ENCODE measurements around the gene INF2.

The INF2 gene

DNA sequence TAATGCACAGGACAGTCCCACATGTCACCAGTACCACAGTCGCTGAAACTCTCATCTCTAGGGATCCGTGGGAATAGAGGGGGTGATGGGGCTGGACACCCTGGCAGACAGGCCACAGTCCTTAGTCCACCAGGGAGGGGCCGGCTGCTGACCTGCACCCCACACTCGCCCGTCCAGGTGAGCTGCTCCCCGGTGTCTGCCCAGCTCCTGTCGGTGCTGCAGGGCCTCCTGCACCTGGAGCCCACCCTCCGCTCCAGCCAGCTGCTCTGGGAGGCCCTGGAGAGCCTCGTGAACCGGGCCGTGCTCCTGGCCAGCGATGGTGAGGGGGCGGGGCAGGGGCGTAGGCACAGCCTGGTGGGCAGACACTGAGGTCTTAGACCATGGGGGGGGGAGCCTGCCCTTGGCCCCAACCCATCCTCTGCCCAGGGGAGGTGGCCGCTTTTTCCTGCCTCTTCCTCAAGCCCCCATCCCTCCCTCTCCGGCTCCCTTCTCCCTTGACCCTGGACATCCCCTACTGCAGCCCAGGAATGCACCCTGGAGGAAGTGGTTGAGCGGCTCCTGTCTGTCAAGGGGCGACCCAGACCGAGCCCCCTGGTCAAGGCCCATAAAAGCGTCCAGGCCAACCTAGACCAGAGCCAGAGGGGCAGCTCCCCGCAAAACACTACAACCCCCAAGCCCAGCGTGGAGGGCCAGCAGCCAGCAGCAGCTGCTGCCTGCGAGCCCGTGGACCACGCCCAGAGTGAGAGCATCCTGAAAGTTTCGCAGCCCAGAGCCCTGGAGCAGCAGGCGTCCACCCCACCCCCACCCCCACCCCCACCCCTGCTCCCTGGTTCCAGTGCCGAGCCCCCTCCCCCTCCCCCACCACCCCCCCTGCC, 17.6 kb downstream of the INF2 start:
- DNase-seq: no peak

DNA sequence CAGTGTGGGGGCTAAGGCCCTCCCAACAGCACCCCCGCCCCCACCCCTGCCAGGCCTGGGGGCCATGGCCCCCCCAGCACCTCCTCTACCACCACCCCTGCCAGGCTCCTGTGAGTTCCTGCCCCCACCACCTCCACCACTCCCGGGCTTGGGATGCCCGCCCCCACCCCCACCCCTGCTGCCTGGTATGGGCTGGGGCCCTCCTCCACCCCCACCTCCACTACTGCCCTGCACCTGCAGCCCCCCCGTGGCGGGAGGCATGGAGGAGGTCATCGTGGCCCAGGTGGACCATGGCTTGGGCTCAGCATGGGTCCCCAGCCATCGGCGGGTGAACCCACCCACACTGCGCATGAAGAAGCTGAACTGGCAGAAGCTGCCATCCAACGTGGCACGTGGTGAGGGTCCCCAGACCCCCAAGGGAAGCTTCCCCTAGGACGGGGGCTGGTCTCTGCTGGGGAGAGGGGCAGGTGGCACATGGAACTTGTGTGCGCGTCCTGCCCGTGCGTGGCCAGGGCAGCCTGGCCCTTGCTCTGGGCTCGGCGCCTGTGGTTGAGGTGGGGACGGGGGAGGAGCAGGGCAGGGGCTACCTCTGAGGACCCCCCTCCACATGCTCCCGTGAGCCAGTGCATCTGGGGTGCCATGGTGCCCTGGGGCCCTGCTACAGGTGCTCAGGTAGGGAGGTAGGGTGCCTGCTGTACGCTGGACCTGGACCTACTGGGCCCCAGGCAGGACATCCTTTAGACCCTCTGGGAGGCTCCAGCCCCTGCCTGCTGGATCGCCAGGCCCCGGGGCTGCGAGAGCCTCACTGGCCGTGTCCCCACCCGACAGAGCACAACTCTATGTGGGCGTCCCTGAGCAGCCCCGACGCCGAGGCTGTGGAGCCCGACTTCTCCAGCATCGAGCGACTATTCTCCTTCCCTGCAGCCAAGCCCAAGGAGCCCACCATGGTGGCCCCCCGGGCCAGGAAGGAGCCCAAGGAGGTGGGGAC, 18.5 kb downstream of the INF2 start:
- no peak for DNase-seq

DNA sequence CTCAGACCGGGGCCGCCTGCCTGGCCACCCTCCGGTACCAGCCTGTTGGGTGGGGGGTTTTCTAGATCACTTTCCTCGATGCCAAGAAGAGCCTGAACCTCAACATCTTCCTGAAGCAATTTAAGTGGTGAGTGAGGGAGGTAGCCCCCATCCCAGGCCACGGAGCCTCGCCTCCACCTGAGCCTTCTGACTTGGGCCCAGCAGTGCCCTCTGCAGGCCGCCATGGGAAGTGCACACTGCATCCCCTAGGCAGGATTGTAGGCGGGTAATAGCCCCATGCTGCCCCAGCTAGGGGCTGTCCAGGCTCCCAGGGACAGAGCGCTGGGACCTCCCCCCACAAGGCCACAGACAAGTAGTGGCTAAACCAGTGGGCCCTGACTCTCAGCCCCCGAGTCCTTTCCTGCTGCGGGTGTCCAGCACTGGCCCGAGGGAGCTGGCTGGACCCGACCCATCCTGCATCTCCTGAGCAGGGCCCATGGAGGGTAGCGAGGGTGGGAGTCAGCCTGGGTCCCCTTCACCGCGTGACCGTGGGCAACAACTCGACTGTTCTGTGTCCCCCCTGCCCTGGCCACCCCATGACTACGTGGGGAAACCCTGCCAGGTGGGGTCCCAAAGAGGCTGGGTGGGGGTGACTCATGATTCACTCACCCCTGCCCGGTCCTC, 19.3 kb downstream of the INF2 start:
- peak; percentile 68 for DNase-seq

DNA sequence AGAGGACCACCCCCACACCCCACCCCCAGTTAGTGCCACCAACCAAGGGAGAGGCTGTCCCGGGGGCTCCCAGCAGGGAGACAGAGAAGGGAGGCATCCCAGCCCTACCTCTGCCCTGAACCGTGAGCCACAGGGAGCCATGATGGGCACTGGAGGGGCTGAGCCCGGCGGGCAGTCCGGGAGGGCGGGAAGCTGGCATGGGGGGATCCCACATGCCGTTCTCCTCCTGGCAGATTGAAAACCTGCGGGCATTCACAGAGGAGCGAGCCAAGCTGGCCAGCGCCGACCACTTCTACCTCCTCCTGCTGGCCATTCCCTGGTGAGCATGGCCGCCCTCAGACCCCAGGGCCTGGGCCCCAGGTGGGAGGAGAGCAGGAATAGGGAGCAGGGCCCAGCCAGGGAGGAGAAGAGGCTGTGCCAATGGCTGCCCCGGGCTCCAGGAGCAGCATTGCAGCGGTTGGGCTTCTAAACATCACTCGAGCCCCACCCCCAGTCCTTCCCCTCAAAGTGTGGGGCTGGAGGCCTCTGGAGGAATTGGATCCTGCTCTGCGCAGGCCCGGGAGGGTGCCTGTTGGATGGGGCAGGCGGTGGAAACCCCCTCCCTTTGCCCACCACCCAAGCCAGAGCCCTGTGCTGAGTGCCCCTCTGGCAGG, 20.1 kb downstream of the INF2 start:
- DNase-seq: no peak

DNA sequence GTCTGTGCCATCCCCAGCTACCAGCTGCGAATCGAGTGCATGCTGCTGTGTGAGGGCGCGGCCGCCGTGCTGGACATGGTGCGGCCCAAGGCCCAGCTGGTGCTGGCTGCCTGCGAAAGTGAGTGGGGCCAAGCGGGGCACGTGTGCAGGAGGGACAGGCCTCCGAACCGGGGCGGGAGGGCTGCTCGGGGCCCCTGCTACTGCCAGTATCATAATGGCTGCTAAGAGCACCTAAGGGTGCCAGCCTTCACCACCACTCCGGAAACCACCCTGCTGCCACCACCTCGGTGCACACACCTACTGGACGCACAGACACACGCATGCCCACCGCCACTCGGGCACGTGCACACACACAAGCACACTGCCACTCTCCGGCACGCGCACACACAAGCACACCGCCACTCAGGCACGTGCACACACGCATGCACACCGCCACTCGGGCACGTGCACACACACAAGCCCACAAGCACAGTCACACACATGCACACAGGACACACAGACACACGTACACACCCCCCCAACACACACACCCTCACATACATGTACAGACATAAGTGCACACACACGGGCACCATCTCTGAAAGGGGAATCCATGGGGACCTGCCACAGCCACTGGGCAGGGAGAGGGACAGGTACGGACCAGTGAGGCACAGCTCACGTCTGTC, 20.8 kb downstream of the INF2 start:
- no peak for DNase-seq

DNA sequence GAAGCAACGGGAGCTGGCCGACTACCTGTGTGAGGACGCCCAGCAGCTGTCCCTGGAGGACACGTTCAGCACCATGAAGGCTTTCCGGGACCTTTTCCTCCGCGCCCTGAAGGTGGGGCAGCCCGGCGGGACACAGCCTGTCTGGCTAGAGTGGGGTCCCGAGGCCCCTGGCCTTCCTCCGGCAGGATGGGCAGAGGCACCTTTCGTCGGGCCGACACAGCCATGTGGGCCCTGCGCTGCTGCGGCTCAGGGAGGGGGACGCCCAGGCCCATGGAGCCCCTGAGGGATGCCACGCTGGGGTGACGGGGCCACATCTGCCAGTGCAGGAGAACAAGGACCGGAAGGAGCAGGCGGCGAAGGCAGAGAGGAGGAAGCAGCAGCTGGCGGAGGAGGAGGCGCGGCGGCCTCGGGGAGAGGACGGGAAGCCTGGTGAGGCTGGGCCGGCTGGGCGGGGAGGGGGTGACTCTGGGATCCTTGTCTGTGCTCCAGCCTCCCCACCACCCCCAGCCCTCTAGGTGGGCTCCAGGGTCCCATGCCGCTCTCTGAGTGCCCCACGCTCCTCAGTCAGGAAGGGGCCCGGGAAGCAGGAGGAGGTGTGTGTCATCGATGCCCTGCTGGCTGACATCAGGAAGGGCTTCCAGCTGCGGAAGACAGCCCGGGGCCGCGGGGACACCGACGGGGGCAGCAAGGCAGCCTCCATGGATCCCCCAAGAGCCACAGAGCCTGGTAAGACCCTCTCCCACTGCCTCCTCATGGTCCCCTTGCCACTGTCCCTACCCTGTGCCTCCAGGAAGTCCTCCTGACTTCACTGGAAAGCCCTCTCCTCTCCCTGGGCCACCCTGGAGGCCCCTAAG, 23.7 kb downstream of the INF2 start:
- no peak for DNase-seq

DNA sequence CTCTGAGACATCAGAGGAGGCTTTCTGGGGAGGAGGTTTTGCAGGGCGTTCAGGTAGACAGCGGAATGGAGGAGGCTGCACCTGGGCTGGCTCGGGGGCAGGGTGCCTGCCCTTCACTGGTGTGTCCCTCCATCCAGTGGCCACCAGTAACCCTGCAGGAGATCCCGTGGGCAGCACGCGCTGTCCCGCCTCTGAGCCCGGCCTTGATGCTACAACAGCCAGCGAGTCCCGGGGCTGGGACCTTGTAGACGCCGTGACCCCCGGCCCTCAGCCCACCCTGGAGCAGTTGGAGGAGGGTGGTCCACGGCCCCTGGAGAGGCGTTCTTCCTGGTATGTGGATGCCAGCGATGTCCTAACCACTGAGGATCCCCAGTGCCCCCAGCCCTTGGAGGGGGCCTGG, 24.6 kb downstream of the INF2 start:
- no peak for DNase-seq

DNA sequence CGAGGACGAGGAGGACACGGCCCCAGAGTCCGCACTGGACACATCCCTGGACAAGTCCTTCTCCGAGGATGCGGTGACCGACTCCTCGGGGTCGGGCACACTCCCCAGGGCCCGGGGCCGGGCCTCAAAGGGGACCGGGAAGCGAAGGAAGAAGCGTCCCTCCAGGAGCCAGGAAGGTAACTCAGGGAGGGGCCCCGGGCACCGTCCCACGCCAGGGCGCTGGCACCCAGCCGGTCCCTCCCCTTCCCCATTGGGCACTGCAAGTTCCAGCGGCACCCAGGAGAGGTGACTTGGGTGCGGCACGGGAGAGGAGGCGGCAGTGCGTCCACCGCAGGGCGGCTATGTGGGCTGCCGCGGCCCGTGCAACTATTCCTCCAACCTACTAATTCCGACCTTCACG, 25.3 kb downstream of the INF2 start:
- DNase-seq: no peak

DNA sequence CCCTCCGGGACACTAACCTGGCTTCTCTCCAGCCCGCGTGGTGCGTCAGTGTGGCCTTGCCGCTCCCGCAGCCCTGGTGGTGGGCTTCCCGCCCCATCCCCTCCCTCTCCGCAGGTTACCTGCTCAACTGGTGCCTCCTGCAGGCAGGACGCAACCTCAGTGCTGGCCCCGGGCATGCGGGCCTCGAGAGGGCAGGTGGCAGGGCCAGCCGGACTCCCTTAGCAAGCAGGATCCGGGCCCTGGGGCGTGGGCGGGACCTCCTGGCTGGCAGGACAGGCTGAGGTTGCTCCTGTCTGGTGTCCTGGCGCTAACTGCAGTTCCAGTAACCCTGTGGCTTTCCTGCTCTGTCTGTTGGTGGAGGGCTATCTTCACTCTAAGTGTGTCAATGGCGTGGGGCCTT, 26.0 kb downstream of the INF2 start:
- no peak for DNase-seq

DNA sequence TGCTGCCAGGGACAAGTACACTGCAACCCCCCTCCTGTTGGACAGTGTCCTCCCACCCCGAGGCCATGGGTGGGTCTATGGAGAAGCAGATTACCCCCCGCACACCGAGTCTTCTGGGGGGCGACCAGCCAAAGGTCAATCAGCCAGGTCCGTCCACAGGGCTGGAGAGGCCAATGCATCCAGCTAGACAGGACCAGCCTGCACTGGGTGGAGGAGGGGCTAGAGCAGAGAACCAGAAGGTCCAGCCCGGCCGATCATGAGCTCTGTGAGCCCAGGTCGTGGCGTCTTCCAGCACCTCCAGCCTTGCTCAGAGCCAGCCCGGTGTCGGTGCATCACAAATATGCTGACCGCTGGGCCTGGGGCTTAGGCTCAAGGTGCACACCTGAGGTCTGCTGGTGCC, 26.5 kb downstream of the INF2 start:
- DNase-seq: no peak

DNA sequence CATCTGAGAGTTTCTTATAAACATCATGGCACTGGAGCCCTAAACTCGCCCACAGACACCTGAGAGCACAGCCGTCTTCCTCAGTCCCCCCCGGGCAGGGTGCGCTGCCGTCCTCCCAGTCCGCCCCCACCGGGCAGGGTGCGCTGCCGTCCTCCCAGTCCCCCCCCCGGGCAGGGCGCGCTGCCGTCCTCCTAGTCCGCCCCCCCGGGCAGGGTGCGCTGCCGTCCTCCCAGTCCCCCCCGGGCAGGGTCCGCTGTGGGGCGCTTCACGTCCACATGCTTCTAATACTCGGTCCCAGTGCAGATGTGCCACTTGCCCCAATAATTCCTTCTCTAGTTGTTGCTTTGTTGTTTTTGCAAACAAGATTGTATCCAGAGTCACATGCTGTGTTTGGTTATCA, 27.7 kb downstream of the INF2 start:
- no peak for DNase-seq

DNA sequence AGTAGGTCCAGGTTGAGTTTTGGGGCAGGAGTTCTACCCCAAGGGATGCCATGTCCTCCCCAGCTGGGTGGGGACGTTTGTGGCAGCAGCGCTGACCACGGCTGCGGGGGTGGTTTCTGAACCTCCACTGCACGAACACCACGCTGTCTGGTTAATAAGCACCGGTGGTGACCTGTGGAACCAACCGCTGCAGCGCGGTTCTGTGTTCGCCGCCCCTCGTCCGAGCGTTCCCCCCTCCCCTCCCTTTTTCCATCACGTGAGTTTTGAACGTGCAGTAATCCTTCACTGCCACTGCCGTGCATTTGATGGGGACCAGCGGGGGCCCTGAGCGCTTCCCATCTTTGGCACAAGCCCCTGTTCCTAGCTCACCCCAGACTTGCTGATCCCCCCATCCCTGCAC, 28.2 kb downstream of the INF2 start:
- no peak for DNase-seq

DNA sequence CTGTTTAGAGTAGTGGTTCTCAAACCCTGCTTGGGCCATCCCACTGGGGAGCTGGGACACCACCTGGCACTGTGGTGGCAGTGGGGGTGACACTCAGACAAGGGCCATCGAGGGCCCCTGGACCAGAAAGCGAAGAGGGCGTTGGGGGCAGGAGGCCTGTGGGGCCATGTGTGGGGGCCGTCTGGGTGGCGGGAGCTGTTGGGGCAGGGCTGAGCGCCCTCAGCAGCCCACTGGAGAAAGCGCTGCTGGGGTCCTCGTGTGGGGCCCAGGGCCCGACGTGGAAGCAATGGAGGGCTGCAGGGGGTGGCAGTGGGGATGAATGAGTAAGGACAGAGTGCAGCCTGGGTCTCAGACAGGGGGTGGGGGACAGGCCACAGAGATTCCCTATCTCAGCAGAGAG, 28.7 kb downstream of the INF2 start:
- no peak for DNase-seq

DNA sequence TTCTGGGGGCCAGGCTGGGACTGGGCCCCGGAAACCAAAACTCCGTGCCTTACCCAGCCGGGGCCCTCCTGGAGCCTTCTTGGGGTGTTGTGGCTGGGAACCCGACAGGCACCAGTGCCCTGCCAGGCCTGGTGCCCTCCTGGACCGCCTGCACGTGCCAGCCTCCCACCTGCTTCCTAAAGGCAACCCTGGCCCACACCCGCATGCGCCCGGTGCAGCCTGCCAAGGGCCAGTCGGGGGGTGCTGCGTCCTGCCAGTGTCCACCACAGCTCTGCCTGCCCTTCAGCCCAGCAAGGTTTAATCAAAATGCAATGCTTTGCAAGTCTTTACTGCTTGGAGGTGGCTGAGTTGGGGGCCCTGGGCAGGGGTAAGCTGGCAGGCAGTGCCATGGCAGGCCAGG, 29.5 kb downstream of the INF2 start:
- no peak for DNase-seq

DNA sequence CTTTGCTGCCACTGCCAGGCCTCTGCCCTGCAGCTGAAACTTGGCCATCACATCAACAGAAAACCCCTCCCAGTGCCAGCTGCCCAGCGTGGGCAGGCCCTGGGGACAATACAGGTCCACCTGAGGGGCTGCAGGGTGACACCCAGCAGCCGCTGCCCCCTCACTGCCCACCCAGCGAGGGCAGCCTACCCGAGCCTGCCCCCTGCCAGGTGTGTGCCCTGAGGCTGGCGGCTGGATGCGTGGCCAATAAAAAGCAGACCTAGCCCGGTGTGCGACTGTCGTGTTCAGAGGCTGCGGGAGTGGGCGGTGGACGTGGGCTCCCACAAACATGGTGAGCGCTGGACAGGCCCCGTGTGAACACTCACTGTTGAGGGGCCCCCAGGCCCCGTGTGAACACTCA, 29.9 kb downstream of the INF2 start:
- DNase-seq: no peak

DNA sequence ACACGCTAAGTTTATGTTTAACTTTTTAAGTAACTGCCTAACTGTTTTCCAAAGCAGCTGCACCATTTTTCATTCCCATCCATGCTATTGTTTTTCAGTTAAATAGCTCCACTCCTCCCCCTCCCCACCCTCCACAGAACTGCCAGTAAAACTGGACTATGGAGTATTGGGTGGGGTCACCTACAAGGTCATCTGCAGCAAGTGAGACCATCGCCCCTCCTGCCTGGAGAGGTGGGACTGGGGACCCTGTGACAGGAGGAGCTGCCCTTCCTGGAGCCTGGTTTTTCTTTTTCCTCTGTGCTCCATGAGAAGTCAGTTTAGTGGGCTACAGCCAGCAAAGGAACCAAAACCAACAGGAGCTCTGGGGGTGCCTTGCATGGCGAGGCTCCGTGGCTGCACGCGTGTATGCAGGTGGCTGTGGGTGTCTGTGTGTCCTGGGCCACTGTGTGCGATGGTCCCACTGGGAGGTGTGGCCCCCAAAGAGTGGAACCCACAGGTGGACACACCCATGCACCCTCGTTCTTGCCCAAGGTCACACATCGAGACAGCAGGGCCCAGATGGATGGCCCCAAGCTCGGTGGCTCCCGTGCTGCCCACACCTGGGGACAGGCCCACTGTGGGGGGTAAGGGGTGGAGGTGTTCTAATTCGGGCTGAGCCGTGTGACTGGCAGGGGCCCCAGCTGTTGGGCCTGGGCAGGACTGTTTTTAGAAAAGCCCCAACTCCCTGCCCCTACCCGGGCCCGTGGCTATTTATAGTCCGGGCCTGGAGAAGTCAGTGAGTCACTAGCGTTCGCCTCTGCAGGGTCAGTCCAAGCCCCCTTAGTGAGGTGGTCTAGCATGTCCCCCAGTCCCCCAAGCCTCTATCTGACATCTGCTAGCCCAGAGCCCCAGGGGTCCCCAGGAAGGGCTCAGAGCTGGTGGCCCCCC, 32.4 kb downstream of the INF2 start:
- DNase-seq: no peak

DNA sequence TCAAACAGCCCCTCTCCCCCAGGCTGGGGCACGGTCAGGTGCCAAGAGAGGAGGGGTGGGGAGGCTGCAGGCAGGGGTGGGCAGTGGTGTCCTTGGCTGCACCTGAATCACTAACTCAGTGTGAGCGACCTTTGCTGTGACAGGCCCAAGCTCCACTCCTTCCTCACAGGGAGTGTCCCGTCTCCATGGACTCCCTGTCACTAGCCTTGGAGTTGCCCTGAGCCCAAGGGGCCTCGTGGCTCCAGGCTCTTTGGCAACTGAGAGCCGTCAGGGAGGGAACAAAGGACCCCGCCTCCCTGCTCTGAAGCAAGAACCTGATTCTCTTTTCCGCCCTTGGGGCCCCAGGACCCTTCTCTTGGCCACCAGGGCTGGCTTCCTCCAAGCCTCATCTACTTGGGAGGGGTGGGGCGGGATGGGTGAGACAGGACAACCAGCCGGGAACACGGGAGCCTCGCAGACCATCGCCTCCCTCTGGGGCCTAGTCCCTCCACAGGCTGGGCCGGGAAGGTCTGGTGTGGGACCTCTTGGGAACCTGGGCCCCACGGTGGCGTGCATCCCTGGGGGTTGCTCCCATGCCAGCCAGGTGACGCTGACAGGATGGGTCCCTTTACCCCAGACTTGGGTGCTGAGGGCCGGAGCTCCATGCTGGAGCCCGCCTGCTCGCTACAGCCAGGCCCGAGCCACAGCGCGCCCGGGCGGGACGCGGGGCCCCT, 33.7 kb downstream of the INF2 start:
- DNase-seq: no peak

DNA sequence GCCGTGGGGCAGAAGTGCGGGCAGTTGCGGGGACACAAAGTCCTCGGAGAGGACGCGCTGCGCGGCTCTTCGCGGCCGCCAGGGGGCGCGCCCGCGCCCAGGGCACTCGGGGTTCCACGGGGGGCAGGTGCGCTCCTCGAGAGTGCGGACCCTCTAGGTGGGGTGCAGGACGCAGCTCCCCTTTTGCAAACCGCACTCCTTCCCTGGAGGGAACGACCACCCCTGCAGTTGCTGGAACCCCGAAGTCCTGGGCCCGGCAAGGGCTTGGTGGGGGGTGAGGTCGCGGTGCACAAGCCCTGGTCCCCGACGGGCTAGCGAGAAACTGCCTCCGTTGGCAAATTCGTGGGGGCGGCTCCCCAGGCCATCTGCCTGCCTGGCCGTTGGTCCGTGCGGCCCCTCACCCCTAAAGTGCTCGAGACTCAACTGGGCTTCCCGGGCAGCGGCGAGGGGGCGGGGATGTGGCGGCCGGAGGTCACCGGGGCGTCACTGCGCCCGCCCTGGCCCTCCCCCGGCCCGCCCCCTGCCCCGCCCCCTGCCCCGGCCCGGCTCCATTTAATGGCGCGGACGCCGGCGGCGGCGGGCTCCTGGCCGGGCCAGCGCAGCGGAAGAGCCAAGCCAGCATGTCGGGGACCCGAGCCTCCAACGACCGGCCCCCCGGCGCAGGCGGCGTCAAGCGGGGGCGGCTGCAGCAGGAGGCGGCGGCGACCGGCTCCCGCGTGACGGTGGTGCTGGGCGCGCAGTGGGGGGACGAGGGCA, 34.4 kb downstream of the INF2 start, which contains the start of gene ADSS1:
TSS of gene ADSS1 (plus strand) at position 579 of the 756 bp plus-strand sequence. CDS start at position 621, 42 bp downstream.
- no peak for DNase-seq
